Pancreas (tissue), 10 donors: ENCODE results near the gene MICAL3. TPM values are rescaled to one million over a fixed set of nuclear protein-coding genes. Genes with fewer than 3 reads are reported as not detected.
"Not testable (repeated sequence)": the region's sequence is repeated elsewhere in the genome, so short reads cannot be mapped to it uniquely, and the experiment has no call there.

ENCODE experiments used
- ATAC-seq, 4 donors: fragments of 200-7000 bp; cut with Tn5 transposase; one replicate each; pipeline versions ENCODE4 v1.8.0 to v1.9.1; 2020; ENCODE audit warnings: mild to moderate bottlenecking in 4 of 4, moderate library complexity in 4 of 4
- DNase-seq, 6 donors: peaks; one replicate each; pipeline ENCODE4 v3.0.0-alpha.2; 2020
- FAIRE-seq: peaks from 2 replicates; lab custom pipeline; 2012; peaks lifted over from hg19 to GRCh38; lab: Jason Lieb, UNC
- H3K27ac ChIP-seq, 4 donors: fragments of 200-600 bp; sonication (generic); 1 replicate in 3 of 4; 2 replicates in 1 of 4; pipeline versions ENCODE4 v1.5.0 to v1.8.0; 2020
- H3K27me3 ChIP-seq, 4 donors: fragments of 200-600 bp; one replicate each; pipeline ENCODE4 v1.8.0; 2021
- H3K36me3 ChIP-seq, 3 donors: fragments of 200-600 bp; sonication (generic) in 1 of 3; one replicate each; pipeline versions ENCODE4 v1.5.0 to v1.8.0; 2020 to 2021
- H3K4me1 ChIP-seq, 3 donors: fragments of 200-600 bp; one replicate each; pipeline ENCODE4 v1.8.0; 2021
- H3K4me3 ChIP-seq, 4 donors: fragments of 200-600 bp; sonication (generic) in 2 of 4; one replicate each; pipeline versions ENCODE4 v1.5.0 to v1.8.0; 2020 to 2021
- H3K9me3 ChIP-seq, 4 donors: fragments of 200-600 bp; one replicate each; pipeline ENCODE4 v1.8.0; 2021
- CTCF ChIP-seq, 4 donors: fragments of 200-600 bp; sonication (generic) in 3 of 4; IDR thresholded peaks; one replicate each; pipeline versions ENCODE4 v1.5.0 to v1.8.0; 2021; ENCODE audit warnings: antibody characterized with exemption in 4 of 4
- WGBS, 2 donors: extraction: QIAGEN DNeasy Blood & Tissue Kit; methylation state at CpG; one replicate each; pipeline ENCODE4 v1.1.7; 2013; 5-methylcytosine and 5-hydroxymethylcytosine counted together
- intact Hi-C, 3 donors: fragments of 100-400 bp; cut with DNase I; formaldehyde crosslinking; loops; one replicate each; pipeline versions ENCODE4 v1.11.1 to v1.14.2; 2022
- polyA plus RNA-seq, 2 donors: library from polyadenylated mRNA; stranded (reverse); fragments of 200-250 nt; gene quantifications; one replicate each; pipeline ENCODE4 v1.2.3, GENCODE V29; 2013
- total RNA-seq, 6 donors: library from RNA; stranded (reverse); fragmentation: NEBNext Ultra II Directional in 4 of 6; extraction: Animal tissue kit (Norgen Biotek cat#: 25700) in 4 of 6; gene quantifications; one replicate each; pipeline versions ENCODE4 v1.2.1 to v1.2.4, GENCODE V29; 2021 to 2023
- donor health status: healthy with polysubstance abuse.
- donor health status: DM: no; HTN: no; CAD: no; lungs with moderate emphysema.
- donor health status: DM: no; HTN: no; CAD: no.
- donor health status: control.
- donor health status: control.
- donor health status: Bipolar disorder and iron deficiency.
- donor health status: DM: yes; HTN: yes; CAD: no.
- donor health status: DM: no; HTN: no; CAD: no.
- donor health status: DM: no; HTN: no; CAD: no.
- donor health status: DM: yes; HTN: yes; CAD: no.

Gene MICAL3
- total and polyA plus RNA-seq, 8 donors = 5.9 to 56.8 (median 25.5) TPM

- Histone ChIP-seq H3K9me3 (no peaks in the 10 kb centered on the region), H3K4me3 (no peak overlapping the region), H3K4me1 (no peaks in the 10 kb centered on the region), H3K36me3 (no peaks in the 10 kb centered on the region), H3K27me3 (no peaks in the 10 kb centered on the region), H3K27ac (peak overlapping the region in 1 of 4 donors; percentile 40)
- intact Hi-C loops = no loop called here
- DNase-seq (no peak), ATAC-seq (peak in 2 of 4 donors; percentile 27 to 42), FAIRE-seq (no peak)
- no peak for TF ChIP-seq CTCF (IDR thresholded peaks at IDR 0.05)
- WGBS, 2 donors = 46 to 49% methylated on average over 6 of the region's 6 CpGs
Measured at GRCh38 chr22:18032455-18033101, 8.2 kb upstream of the MICAL3 start.

GRCh38 chr22:18031695-18032454, 7.5 kb upstream of the MICAL3 start:
- WGBS, 2 donors = 70 to 78% methylated on average over 10 of the region's 10 CpGs

GRCh38 chr22:18029686-18030267, 5.4 kb upstream of the MICAL3 start:
- 75 to 78% methylated on average over 2 of the region's 2 CpGs for WGBS, 2 donors
- Histone ChIP-seq H3K4me1 (no peaks in the 10 kb centered on the region), H3K27ac (no peak overlapping the region), H3K36me3 (no peaks in the 10 kb centered on the region), H3K4me3 (no peak overlapping the region), H3K9me3 (no peaks in the 10 kb centered on the region), H3K27me3 (no peaks in the 10 kb centered on the region)
- FAIRE-seq (no peak), DNase-seq (no peak), ATAC-seq (no peak)
- TF ChIP-seq CTCF (IDR thresholded peaks at IDR 0.05) = no peak
- intact Hi-C loops = no loop called here

More at GRCh38 chr22:18031695-18032454, 7.5 kb upstream of the MICAL3 start:
- intact Hi-C loops = no loop called here
- no peaks in the 10 kb centered on the region for H3K27me3 ChIP-seq
- no peak for TF ChIP-seq CTCF (IDR thresholded peaks at IDR 0.05)
- H3K36me3 ChIP-seq = no peaks in the 10 kb centered on the region
- DNase-seq (peak in 5 of 6 donors; percentile 31 to 68 (median 49)), ATAC-seq (peak; percentile 44 to 86 (median 76)), FAIRE-seq (no peak)
- no peak overlapping the region for H3K4me3 ChIP-seq
- peak overlapping the region in 1 of 4 donors; percentile 40 for H3K27ac ChIP-seq
- no peaks in the 10 kb centered on the region for H3K9me3 ChIP-seq
- H3K4me1 ChIP-seq = no peaks in the 10 kb centered on the region

- H3K27me3 ChIP-seq = no peaks in the 10 kb centered on the region
- H3K4me1 ChIP-seq = no peaks in the 10 kb centered on the region
- 36 to 48% methylated on average over 3 of the region's 3 CpGs for WGBS, 2 donors
- DNase-seq = no peak
- FAIRE-seq = no peak
- no peak overlapping the region for H3K4me3 ChIP-seq
- TF ChIP-seq CTCF (IDR thresholded peaks at IDR 0.05) = no peak
- intact Hi-C loops = no loop called here
- no peaks in the 10 kb centered on the region for H3K36me3 ChIP-seq
- H3K27ac ChIP-seq = no peak overlapping the region
- no peak for ATAC-seq
- H3K9me3 ChIP-seq = no peaks in the 10 kb centered on the region
Measured at GRCh38 chr22:18028817-18029527, 4.6 kb upstream of the MICAL3 start.

- H3K4me1 ChIP-seq, ATAC-seq, H3K4me3 ChIP-seq, H3K36me3 ChIP-seq, FAIRE-seq, H3K27ac ChIP-seq, H3K9me3 ChIP-seq, intact Hi-C loops, H3K27me3 ChIP-seq, DNase-seq: not testable (repeated sequence)
- WGBS, 2 donors = 72 to 80% methylated on average over 4 of the region's 4 CpGs
Measured at GRCh38 chr22:18025898-18026297, 1.5 kb upstream of the MICAL3 start.
